GM12878 (cell line): Measurements from ENCODE around the gene SHC1. TPM values are rescaled to one million over a fixed set of nuclear protein-coding genes. Genes with fewer than 3 reads are reported as not detected.

Experiments used
- ATF7 ChIP-seq: fragments of 450-650 bp; IDR thresholded peaks from 2 replicates; pipeline ENCODE4 v1.6.1; 2016; ENCODE audit warnings: low read depth, mild to moderate bottlenecking
- DPF2 ChIP-seq: fragments of 450-650 bp; IDR thresholded peaks from 2 replicates; pipeline ENCODE4 v1.6.1; 2017; ENCODE audit warnings: mild to moderate bottlenecking
- FOS ChIP-seq: IDR thresholded peaks from 3 replicates; pipeline ENCODE4 v1.6.1; 2011; ENCODE audit warnings: borderline replicate concordance; ENCODE audit not compliant: insufficient read length; ENCODE audit errors: extremely low read depth
- HCFC1 ChIP-seq: fragments of 150-350 bp; IDR thresholded peaks from 2 replicates; pipeline ENCODE4 v1.6.1; 2014; ENCODE audit warnings: low read length
- HDGF ChIP-seq: fragments of 450-650 bp; IDR thresholded peaks from 2 replicates; pipeline ENCODE4 v1.6.1; 2016; ENCODE audit warnings: antibody characterized with exemption
- MEF2B ChIP-seq: fragments of 450-650 bp; IDR thresholded peaks from 2 replicates; pipeline ENCODE4 v1.6.1; 2018; ENCODE audit warnings: mild to moderate bottlenecking, moderate library complexity; ENCODE audit not compliant: partially characterized antibody, poor library complexity, severe bottlenecking
- MXI1 ChIP-seq: fragments of 150-350 bp; IDR thresholded peaks from 2 replicates; pipeline ENCODE4 v1.6.1; 2011; ENCODE audit warnings: low read depth, mild to moderate bottlenecking, inconsistent platforms, low read length, improper control_type of control experiment
- NFYA ChIP-seq: IDR thresholded peaks from 2 replicates; pipeline ENCODE4 v1.6.1; 2011; ENCODE audit warnings: low read depth, mild to moderate bottlenecking, low read length, improper control_type of control experiment, borderline replicate concordance
- PML ChIP-seq: IDR thresholded peaks from 2 replicates; pipeline ENCODE4 v1.6.1; 2012; ENCODE audit warnings: low read length, inconsistent platforms
- SMARCA5 ChIP-seq: fragments of 450-650 bp; IDR thresholded peaks from 2 replicates; pipeline ENCODE4 v1.6.1; 2017; ENCODE audit warnings: mild to moderate bottlenecking
- SREBF1 ChIP-seq: IDR thresholded peaks from 2 replicates; pipeline ENCODE4 v1.6.1; 2012; ENCODE audit warnings: mild to moderate bottlenecking, low read length
- SUZ12 ChIP-seq: fragments of 200-600 bp; sonication (generic); IDR thresholded peaks from one replicate; pipeline ENCODE4 v1.6.1; 2018; ENCODE audit warnings: antibody characterized with exemption, mild to moderate bottlenecking; ENCODE audit not compliant: unreplicated experiment
- TARDBP ChIP-seq: IDR thresholded peaks from 2 replicates; pipeline ENCODE4 v1.6.1; 2016; ENCODE audit warnings: borderline replicate concordance
- WRNIP1 ChIP-seq: IDR thresholded peaks from 2 replicates; pipeline ENCODE4 v1.6.1; 2011; ENCODE audit warnings: low read depth, low read length, improper control_type of control experiment, borderline replicate concordance
- YY1 ChIP-seq: IDR thresholded peaks from 2 replicates; pipeline ENCODE4 v1.6.1; 2011; ENCODE audit warnings: low read depth, mild to moderate bottlenecking, low read length
- ZZZ3 ChIP-seq: IDR thresholded peaks from 2 replicates; pipeline ENCODE4 v1.6.1; 2011; ENCODE audit warnings: low read depth; ENCODE audit not compliant: control insufficient read depth, insufficient read length
- polyA plus RNA-seq, 11 experiments: library from polyadenylated mRNA; depleted of rRNA in 4 of 11; unstranded in 6 of 11; stranded (reverse) in 5 of 11; fragments of >200 nt; fragmentation: Nextera tagmentation in 4 of 11; fragmentation: Illumina TruSeq in 1 of 11; extraction: Ambion mirVana in 4 of 11; extraction: Trizol in 1 of 11; gene quantifications; 1 replicate in 1 of 11; 2 replicates in 10 of 11; pipeline versions ENCODE4 v1.2.1 to v1.2.3, GENCODE V29; 2011 to 2016; ENCODE audit warnings: inconsistent platforms in 2 of 11, missing spikeins in 2 of 11, low read depth in 1 of 11
- total RNA-seq, 4 experiments: library from RNA; depleted of rRNA in 3 of 4; stranded (reverse); fragments of >200 nt in 3 of 4; fragmentation: Illumina TruSeq in 1 of 4; extraction: Trizol in 1 of 4; gene quantifications; 2 replicates each; pipeline versions ENCODE4 v1.2.1 to v1.2.3, GENCODE V29; 2013 to 2021
- TF ChIP-seq, protein P1 (sequence below), 3 experiments: IDR thresholded peaks in 2 of 3; conservative IDR thresholded peaks in 1 of 3; 2 replicates each; pipeline ENCODE4 v1.5.1; 2011; ENCODE audit warnings: low read depth in 3 of 3, low read length in 3 of 3, mild to moderate bottlenecking in 3 of 3, control low read depth in 2 of 3, moderate library complexity in 2 of 3, inconsistent platforms in 1 of 3, mixed read lengths in 1 of 3; ENCODE audit not compliant: control insufficient read depth in 2 of 3, insufficient read depth in 1 of 3; ENCODE audit errors: extremely low read depth in 1 of 3
- TF ChIP-seq, protein P2 (sequence below): fragments of 450-650 bp; formaldehyde crosslinking; IDR thresholded peaks from 2 replicates; pipeline ENCODE4 v1.4.0; 2022; ENCODE audit warnings: mild to moderate bottlenecking, moderate library complexity
- TF ChIP-seq, protein P3 (sequence below): IDR thresholded peaks from 2 replicates; pipeline ENCODE4 v1.6.1; 2011; ENCODE audit warnings: borderline replicate concordance, low read depth, mild to moderate bottlenecking, moderate library complexity, low read length; ENCODE audit not compliant: insufficient read depth, poor library complexity, severe bottlenecking

The SHC1 gene
- total and polyA plus RNA-seq, 10 of the 15 experiments (the other 5 are each of a cell fraction or from before 2014, with no cell fraction given) = 2.6 to 49.3 (median 25.2) TPM

DNA sequence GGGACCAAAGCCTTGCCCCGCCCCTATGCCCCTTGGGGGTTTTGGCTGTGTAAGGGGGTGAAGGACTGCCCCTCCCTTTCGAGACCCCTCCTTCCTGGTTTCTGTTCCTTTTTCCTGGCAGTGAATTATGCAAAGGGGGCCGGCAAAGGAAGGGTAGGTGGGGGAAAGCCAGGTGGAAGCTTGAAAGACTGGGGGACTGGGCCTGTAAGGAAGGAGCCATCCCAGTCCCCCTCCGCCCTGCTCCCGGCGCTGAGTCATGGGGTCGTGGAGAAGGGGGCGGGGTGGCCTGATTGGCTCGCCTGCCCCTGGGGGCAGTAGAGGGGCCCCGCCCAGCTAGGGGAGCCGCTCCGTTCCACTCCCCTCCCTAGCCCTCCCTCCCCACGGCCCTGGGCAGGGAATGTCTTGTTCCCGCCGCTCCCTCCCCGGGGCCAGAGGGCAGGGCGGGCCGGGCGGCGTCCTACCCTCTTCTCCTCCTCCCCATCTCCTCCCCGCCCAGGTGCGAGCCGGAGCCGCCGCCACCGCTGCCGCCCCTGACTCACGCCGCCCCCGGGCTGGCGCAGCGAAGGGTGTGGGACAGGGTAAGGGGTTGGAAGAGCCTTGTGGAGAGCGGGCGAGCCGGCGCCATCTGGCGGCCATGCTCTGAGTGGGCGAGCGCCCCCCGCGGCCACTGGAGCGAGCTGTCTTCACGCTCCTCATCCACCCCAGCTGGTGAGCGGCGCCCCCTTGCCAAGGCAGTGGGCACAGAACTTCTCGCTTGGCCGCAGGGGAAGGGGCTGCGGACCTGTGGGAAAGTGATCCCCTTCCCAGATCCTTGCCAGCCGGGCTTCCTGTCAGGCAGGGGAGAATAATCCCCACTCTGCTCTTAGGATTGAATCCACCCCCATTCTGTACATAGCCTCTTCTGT lies 46.7 kb upstream of the SHC1 start (continued):
- no peak for TF ChIP-seq NFYA
- TF ChIP-seq WRNIP1 = no peak
- peak; percentile 63 for TF ChIP-seq MEF2B
- TF ChIP-seq, protein P1, sequence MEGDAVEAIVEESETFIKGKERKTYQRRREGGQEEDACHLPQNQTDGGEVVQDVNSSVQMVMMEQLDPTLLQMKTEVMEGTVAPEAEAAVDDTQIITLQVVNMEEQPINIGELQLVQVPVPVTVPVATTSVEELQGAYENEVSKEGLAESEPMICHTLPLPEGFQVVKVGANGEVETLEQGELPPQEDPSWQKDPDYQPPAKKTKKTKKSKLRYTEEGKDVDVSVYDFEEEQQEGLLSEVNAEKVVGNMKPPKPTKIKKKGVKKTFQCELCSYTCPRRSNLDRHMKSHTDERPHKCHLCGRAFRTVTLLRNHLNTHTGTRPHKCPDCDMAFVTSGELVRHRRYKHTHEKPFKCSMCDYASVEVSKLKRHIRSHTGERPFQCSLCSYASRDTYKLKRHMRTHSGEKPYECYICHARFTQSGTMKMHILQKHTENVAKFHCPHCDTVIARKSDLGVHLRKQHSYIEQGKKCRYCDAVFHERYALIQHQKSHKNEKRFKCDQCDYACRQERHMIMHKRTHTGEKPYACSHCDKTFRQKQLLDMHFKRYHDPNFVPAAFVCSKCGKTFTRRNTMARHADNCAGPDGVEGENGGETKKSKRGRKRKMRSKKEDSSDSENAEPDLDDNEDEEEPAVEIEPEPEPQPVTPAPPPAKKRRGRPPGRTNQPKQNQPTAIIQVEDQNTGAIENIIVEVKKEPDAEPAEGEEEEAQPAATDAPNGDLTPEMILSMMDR (IDR thresholded peaks at IDR 0.05 in 2 of 3, conservative IDR thresholded peaks at IDR 0.05 in 1 of 3; ENCODE audit: control insufficient read depth in 2 of 3, extremely low read depth in 1 of 3, insufficient read depth in 1 of 3, low read depth in 3 of 3, low read length in 3 of 3) = peak; percentile 99 to 100 (median 100); a peak in 5 of 6 replicates
- peak; percentile 51; the same call in 1 of the 2 replicates for TF ChIP-seq MXI1
- TF ChIP-seq, protein P2, sequence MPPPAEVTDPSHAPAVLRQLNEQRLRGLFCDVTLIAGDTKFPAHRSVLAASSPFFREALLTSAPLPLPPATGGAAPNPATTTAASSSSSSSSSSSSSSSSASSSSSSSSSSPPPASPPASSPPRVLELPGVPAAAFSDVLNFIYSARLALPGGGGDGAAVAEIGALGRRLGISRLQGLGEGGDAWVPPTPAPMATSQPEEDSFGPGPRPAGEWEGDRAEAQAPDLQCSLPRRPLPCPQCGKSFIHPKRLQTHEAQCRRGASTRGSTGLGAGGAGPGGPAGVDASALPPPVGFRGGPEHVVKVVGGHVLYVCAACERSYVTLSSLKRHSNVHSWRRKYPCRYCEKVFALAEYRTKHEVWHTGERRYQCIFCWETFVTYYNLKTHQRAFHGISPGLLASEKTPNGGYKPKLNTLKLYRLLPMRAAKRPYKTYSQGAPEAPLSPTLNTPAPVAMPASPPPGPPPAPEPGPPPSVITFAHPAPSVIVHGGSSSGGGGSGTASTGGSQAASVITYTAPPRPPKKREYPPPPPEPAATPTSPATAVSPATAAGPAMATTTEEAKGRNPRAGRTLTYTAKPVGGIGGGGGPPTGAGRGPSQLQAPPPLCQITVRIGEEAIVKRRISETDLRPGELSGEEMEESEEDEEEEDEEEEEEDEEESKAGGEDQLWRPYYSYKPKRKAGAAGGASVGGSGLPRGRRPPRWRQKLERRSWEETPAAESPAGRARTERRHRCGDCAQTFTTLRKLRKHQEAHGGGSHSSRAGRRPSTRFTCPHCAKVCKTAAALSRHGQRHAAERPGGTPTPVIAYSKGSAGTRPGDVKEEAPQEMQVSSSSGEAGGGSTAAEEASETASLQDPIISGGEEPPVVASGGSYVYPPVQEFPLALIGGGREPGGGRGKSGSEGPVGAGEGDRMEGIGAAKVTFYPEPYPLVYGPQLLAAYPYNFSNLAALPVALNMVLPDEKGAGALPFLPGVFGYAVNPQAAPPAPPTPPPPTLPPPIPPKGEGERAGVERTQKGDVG = no peak
- TF ChIP-seq ZZZ3 = no peak
- TF ChIP-seq HDGF = peak; percentile 86
- TF ChIP-seq HCFC1 = no peak
- no peak for TF ChIP-seq ATF7
- peak; percentile 92 for TF ChIP-seq YY1
- no peak for TF ChIP-seq SREBF1
- TF ChIP-seq DPF2 = peak; percentile 89
- no peak for TF ChIP-seq FOS
- TF ChIP-seq SMARCA5 = peak; percentile 100
- TF ChIP-seq SUZ12 = no peak
- TF ChIP-seq, protein P3, sequence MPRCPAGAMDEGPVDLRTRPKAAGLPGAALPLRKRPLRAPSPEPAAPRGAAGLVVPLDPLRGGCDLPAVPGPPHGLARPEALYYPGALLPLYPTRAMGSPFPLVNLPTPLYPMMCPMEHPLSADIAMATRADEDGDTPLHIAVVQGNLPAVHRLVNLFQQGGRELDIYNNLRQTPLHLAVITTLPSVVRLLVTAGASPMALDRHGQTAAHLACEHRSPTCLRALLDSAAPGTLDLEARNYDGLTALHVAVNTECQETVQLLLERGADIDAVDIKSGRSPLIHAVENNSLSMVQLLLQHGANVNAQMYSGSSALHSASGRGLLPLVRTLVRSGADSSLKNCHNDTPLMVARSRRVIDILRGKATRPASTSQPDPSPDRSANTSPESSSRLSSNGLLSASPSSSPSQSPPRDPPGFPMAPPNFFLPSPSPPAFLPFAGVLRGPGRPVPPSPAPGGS = no peak
- 0 out of 2 replicates have a peak, but pooled peaks have one; percentile 35 for TF ChIP-seq TARDBP
- no peak for TF ChIP-seq PML
